A172 (cell line): ENCODE results near the gene FBN1. TPM values are rescaled to one million over a fixed set of nuclear protein-coding genes. Genes with fewer than 3 reads are reported as not detected.
A peak's percentile ranks its signal among the peaks of the same experiment; 100 is the strongest.

Experiments used
- DNase-seq: peaks from one replicate; pipeline ENCODE4 v3.0.0-alpha.2; 2015; ENCODE audit warnings: low spot score
- total RNA-seq: library from RNA; depleted of rRNA; stranded (reverse); fragments of >200 nt; shearing (Covaris generic); gene quantifications from 2 replicates; pipeline ENCODE4 v1.2.3, GENCODE V29; 2014; rRNA removed

The FBN1 gene
- total RNA-seq, 1 experiment from 2014 or later = 142 TPM

- DNase-seq = peak; percentile 91
Measured at GRCh38 chr15:48373821-48374451, 271.6 kb downstream of the FBN1 start.

- DNase-seq = no peak
Measured at GRCh38 chr15:48371961-48372360, 273.5 kb downstream of the FBN1 start.

GRCh38 chr15:48371550-48371949 lies 274.0 kb downstream of the FBN1 start:
- no peak for DNase-seq

GRCh38 chr15:48370460-48370859 lies 275.0 kb downstream of the FBN1 start:
- DNase-seq = peak; percentile 29

DNA sequence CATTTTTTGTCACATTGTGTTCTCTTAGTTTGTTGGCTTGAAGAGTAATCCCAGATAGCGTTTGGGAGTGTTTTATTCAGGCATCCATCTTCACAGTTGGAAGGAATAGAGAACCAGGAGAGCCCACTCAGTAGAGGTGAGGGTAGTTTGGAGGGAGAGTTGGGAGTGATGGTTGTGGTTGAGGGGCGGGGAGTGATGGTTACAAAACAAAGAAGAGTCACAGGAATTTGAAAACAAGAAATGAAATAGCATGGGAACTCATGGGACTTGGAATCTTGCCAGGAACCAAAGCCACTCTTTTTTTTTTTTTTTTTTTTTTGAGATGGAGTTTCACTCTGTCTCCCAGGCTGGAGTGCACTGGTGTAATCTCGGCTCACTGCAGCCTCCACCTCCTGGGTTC lies 278.0 kb downstream of the FBN1 start:
- no peak for DNase-seq

- no peak for DNase-seq
Measured at GRCh38 chr15:48366584-48367312, 278.8 kb downstream of the FBN1 start.

DNA sequence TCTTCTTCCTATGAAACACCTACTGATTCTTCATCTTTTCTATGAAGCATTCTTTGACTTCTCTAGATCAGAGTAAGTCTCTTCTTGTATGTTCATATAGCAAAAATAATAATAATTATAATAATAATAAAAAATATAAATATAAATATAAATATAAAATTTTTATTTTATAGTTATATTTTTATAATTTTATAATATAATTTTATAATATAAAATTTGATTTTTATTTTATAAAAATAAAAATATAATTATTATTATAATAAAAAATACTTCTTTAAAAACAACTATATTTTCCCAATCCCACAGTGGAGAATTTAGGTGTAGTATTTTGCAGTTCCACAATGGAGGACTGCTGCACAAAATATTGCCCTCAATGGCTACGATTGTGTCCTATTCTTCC lies 279.9 kb downstream of the FBN1 start:
- no peak for DNase-seq

DNA sequence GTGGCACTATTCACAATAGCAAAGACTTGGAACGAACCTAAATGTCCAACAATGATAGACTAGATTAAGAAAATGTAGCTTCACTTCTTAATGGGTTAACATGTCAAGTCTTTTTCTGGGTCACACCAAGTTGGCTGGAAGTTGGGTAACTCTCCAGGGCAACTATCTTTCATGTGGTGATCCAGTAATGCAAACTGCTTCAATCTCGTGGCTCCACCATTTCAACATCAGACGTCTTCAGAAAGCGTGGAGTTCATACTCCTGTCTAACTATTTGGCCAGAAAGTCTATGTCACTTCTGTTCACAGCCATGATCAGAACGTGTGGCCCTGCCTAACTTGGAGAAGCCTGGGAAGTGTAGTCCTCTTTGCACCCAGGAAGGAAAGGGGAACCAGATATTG lies 282.0 kb downstream of the FBN1 start:
- DNase-seq = no peak

GRCh38 chr15:48361685-48362084 lies 283.8 kb downstream of the FBN1 start:
- no peak for DNase-seq

DNA sequence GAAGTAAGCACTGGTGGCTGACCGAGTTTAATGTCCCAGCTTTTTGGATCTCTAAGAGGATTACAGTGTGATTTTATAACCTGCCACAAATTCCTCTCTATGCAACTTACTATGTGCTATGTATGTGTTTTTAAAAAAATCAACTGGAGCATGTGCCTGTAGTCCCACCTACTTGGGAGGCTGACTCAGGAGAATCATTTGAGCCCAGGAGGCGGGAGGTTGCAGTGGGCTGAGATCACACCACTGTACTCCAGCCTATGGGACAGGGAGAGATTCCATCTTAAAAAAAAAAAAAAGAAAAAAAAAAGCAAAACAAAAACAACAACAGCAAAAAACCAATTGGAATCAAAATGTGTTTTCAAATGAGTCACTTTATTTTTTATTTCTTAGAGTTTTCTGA lies 284.7 kb downstream of the FBN1 start:
- DNase-seq = peak; percentile 54

Other genes starting within 250 kb of the FBN1 start
- 8.3 and 9.8 TPM in 2 replicates for gene CEP152, start 165.4 kb upstream of the FBN1 start, total RNA-seq
- 301 and 330 TPM in 2 replicates for gene EID1, start 232.4 kb upstream of the FBN1 start, total RNA-seq